HepG2 (cell line): ENCODE data around the gene IRF3.

Experiments used
- HOXA7 ChIP-seq: sonication (generic); formaldehyde crosslinking; IDR thresholded peaks from 2 replicates; pipeline ENCODE4 v1.8.1; 2022; ENCODE audit warnings: mild to moderate bottlenecking, missing genetic modification reagents, moderate library complexity
- NR2F1 ChIP-seq, 2 experiments: fragments of 450-650 bp in 1 of 2; formaldehyde crosslinking in 1 of 2; IDR thresholded peaks; 2 replicates each; pipeline versions ENCODE4 v1.5.0 to v1.6.1; 2016 to 2020; ENCODE audit warnings: mild to moderate bottlenecking in 1 of 2, missing compliant biosample characterization in 1 of 2, missing genetic modification reagents in 1 of 2, moderate library complexity in 1 of 2
- ZNF274 ChIP-seq: sonication (generic); formaldehyde crosslinking; IDR thresholded peaks from 2 replicates; pipeline ENCODE4 v1.5.1; 2020; ENCODE audit warnings: mild to moderate bottlenecking, missing genetic modification reagents

GRCh38 chr19:49656456-49657109 is 9.1 kb downstream of the IRF3 start:
- no peak for TF ChIP-seq ZNF274 (CRISPR knock-in tag)
- TF ChIP-seq HOXA7 (CRISPR knock-in tag): no peak
- TF ChIP-seq NR2F1 (CRISPR knock-in tag; IDR thresholded peaks at IDR 0.05): no peak
